HCT116 (cell line): Measurements from ENCODE around the gene NAGLU. TPM values are rescaled to one million over a fixed set of nuclear protein-coding genes. Genes with fewer than 3 reads are reported as not detected.
A peak's percentile ranks its signal among the peaks of the same experiment; 100 is the strongest.

ENCODE experiments used
- ATAC-seq: fragments of 200-7000 bp; cut with Tn5 transposase; 2 replicates; pipeline ENCODE4 v1.9.1; 2020; ENCODE audit warnings: mild to moderate bottlenecking, moderate library complexity
- BruUV-seq: library from RNA; stranded (reverse); fragments of 400-500 nt; replicated peaks from 2 replicates; lab custom pipeline; 2021; lab: Mats Ljungman, UMichigan
- CTCF ChIA-PET: fragments of 300-600 bp; sonication (Branson Sonifier 250); formaldehyde crosslinking; loops from one replicate; lab custom pipeline; 2021; ENCODE audit warnings: antibody characterized with exemption; lab: Charles Lee
- POLR2A ChIA-PET: fragments of 300-600, 350-600 bp; sonication (Branson Sonifier 250); formaldehyde crosslinking; loops from one replicate; lab custom pipeline; 2021; ENCODE audit warnings: antibody characterized with exemption; lab: Charles Lee
- RAD21 ChIA-PET, 2 experiments: fragments of 300-600 bp; sonication (Branson Sonifier 250); formaldehyde crosslinking; loops; one replicate each; lab custom pipeline; 2023; ENCODE audit warnings: low total read pairs in 2 of 2; ENCODE audit not compliant: uncharacterized antibody in 2 of 2, unreplicated experiment in 2 of 2, low non-redundant PET in 1 of 2; lab: Charles Lee
- DNase-seq: peaks from one replicate; pipeline ENCODE4 v3.0.0-alpha.2; 2010; ENCODE audit warnings: low read depth, low spot score
- H2AFZ ChIP-seq: fragments of 200-600 bp; shearing (Covaris generic), sonication (generic); 2 replicates; pipeline ENCODE4 v1.6.1; 2017; ENCODE audit warnings: low read depth, mixed run types, mixed read lengths, antibody characterized with exemption, low read length; ENCODE audit not compliant: poor library complexity, severe bottlenecking
- H3K27ac ChIP-seq: 2 replicates; pipeline ENCODE4 v1.5.1; 2012; ENCODE audit warnings: low read depth, low read length
- H3K27me3 ChIP-seq: fragments of 200-600 bp; sonication (generic); 2 replicates; pipeline ENCODE4 v1.6.1; 2016; ENCODE audit warnings: mixed run types, low read length, mixed read lengths; ENCODE audit not compliant: insufficient read depth
- H3K36me3 ChIP-seq, 2 experiments: fragments of 200-500 bp in 1 of 2; fragments of 200-600 bp in 1 of 2; sonication (Bioruptor generic) in 1 of 2; sonication (generic) in 1 of 2; 2 replicates each; pipeline versions ENCODE4 v1.5.1 to v1.6.1; 2014 to 2016; ENCODE audit warnings: low read length in 2 of 2, inconsistent platforms in 1 of 2, mixed read lengths in 1 of 2, mixed run types in 1 of 2; ENCODE audit not compliant: insufficient read depth in 2 of 2, control insufficient read depth in 1 of 2
- H3K4me1 ChIP-seq, 2 experiments: fragments of 200-600 bp in 1 of 2; sonication (generic) in 1 of 2; 2 replicates each; pipeline versions ENCODE4 v1.5.1 to v1.6.1; 2012 to 2017; ENCODE audit warnings: low read length in 2 of 2, inconsistent platforms in 1 of 2, mild to moderate bottlenecking in 1 of 2, mixed read lengths in 1 of 2, mixed run types in 1 of 2, moderate library complexity in 1 of 2; ENCODE audit not compliant: insufficient read depth in 2 of 2, control insufficient read depth in 1 of 2
- H3K4me2 ChIP-seq: fragments of 200-600 bp; sonication (generic); 2 replicates; pipeline ENCODE4 v1.6.1; 2017; ENCODE audit warnings: mixed run types, low read length, mixed read lengths
- H3K4me3 ChIP-seq, 2 experiments: fragments of 200-600 bp in 1 of 2; sonication (generic) in 1 of 2; replicated peaks in 1 of 2; 2 replicates each; pipeline ENCODE4 v1.5.1; 2011 to 2016; ENCODE audit warnings: low read length in 2 of 2, control low read depth in 1 of 2, low read depth in 1 of 2, mild to moderate bottlenecking in 1 of 2, mixed read lengths in 1 of 2, mixed run types in 1 of 2
- H3K79me2 ChIP-seq: fragments of 200-600 bp; sonication (generic); 2 replicates; pipeline ENCODE4 v1.6.1; 2017; ENCODE audit warnings: mild to moderate bottlenecking, mixed run types, low read length, moderate library complexity, mixed read lengths; ENCODE audit not compliant: insufficient read depth
- H3K9ac ChIP-seq: fragments of 200-600 bp; sonication (generic); 2 replicates; pipeline ENCODE4 v1.6.1; 2016; ENCODE audit warnings: low read length, mixed read lengths
- H3K9me2 ChIP-seq: fragments of 200-600 bp; sonication (generic), shearing (Covaris generic); 2 replicates; pipeline ENCODE4 v1.6.1; 2017; ENCODE audit warnings: mixed run types, mild to moderate bottlenecking, moderate library complexity; ENCODE audit not compliant: insufficient read depth
- H3K9me3 ChIP-seq, 2 experiments: fragments of 200-500 bp in 1 of 2; fragments of 200-600 bp in 1 of 2; sonication (Bioruptor generic) in 1 of 2; sonication (generic) in 1 of 2; 2 replicates each; pipeline ENCODE4 v1.6.1; 2014 to 2017; ENCODE audit warnings: low read length in 2 of 2, mixed read lengths in 2 of 2, inconsistent platforms in 1 of 2, low read depth in 1 of 2, mild to moderate bottlenecking in 1 of 2, mixed run types in 1 of 2, moderate library complexity in 1 of 2; ENCODE audit not compliant: control insufficient read depth in 1 of 2, insufficient read depth in 1 of 2
- H4K20me1 ChIP-seq: fragments of 200-600 bp; sonication (generic), shearing (Covaris generic); 2 replicates; pipeline ENCODE4 v1.6.1; 2017; ENCODE audit warnings: mixed run types, mild to moderate bottlenecking, moderate library complexity; ENCODE audit not compliant: insufficient read depth
- CEBPB ChIP-seq: IDR thresholded peaks from 2 replicates; pipeline ENCODE4 v1.6.1; 2012; ENCODE audit warnings: low read depth
- CTCF ChIP-seq, 3 experiments: fragments of 200-600 bp in 1 of 3; sonication (generic) in 1 of 3; IDR thresholded peaks in 2 of 3; conservative IDR thresholded peaks in 1 of 3; 2 replicates each; pipeline ENCODE4 v1.5.1; 2012 to 2017; ENCODE audit warnings: low read depth in 2 of 3, low read length in 2 of 3, antibody characterized with exemption in 1 of 3, borderline replicate concordance in 1 of 3, control low read depth in 1 of 3, mild to moderate bottlenecking in 1 of 3, mixed read lengths in 1 of 3, mixed run types in 1 of 3, moderate library complexity in 1 of 3; ENCODE audit not compliant: insufficient read depth in 1 of 3
- EGR1 ChIP-seq: IDR thresholded peaks from 2 replicates; pipeline ENCODE4 v1.6.1; 2012; ENCODE audit warnings: low read depth
- ELF1 ChIP-seq: IDR thresholded peaks from 2 replicates; pipeline ENCODE4 v1.6.1; 2012; ENCODE audit warnings: low read depth, borderline replicate concordance
- EZH2 ChIP-seq: fragments of 200-600 bp; sonication (generic); IDR thresholded peaks from 2 replicates; pipeline ENCODE4 v1.6.1; 2017; ENCODE audit warnings: antibody characterized with exemption, mixed run types
- EZH2phosphoT487 ChIP-seq: fragments of 200-600 bp; IDR thresholded peaks from 2 replicates; pipeline ENCODE4 v1.6.1; 2018; ENCODE audit warnings: antibody characterized with exemption, borderline replicate concordance
- MAX ChIP-seq: IDR thresholded peaks from 2 replicates; pipeline ENCODE4 v1.6.1; 2012
- RAD21 ChIP-seq: IDR thresholded peaks from 2 replicates; pipeline ENCODE4 v1.6.1; 2012; ENCODE audit warnings: low read depth, mild to moderate bottlenecking
- REST ChIP-seq: IDR thresholded peaks from 2 replicates; pipeline ENCODE4 v1.6.1; 2012; ENCODE audit warnings: low read depth
- SIN3A ChIP-seq: IDR thresholded peaks from 2 replicates; pipeline ENCODE4 v1.6.1; 2012; ENCODE audit warnings: low read depth
- ZBTB33 ChIP-seq: IDR thresholded peaks from 2 replicates; pipeline ENCODE4 v1.6.1; 2011; ENCODE audit warnings: mild to moderate bottlenecking, low read length, moderate library complexity; ENCODE audit not compliant: insufficient replicate concordance; ENCODE audit errors: extremely low read depth
- ZFX ChIP-seq: fragments of 450-650 bp; IDR thresholded peaks from 2 replicates; pipeline ENCODE4 v1.6.1; 2017
- intact Hi-C: fragments of 100-400 bp; cut with micrococcal nuclease; formaldehyde crosslinking; loops from 2 replicates; pipeline ENCODE4 v1.10.0; 2022
- total RNA-seq: library from RNA; stranded (reverse); gene quantifications from one replicate; pipeline ENCODE4 v1.2.1, GENCODE V29; 2021; ENCODE audit not compliant: unreplicated experiment

The NAGLU gene
- total RNA-seq, 1 experiment from 2014 or later, result 17.7 TPM

GRCh38 chr17:42548070-42548837, 12.2 kb downstream of the NAGLU start:
- no peak overlapping the region for H2AFZ ChIP-seq
- BruUV-seq, result no TSS peak

More at GRCh38 chr17:42548070-42548837, 12.2 kb downstream of the NAGLU start:
- Histone ChIP-seq H3K4me2 (peak overlapping the region; percentile 70), H3K9ac (peak overlapping the region; percentile 20; the same call in 1 of the 2 replicates), H3K36me3 (no peaks in the 10 kb centered on the region), H3K4me3 (peak overlapping the region; percentile 17 to 44), H3K27ac (no peak overlapping the region), H3K9me3 (no peaks in the 10 kb centered on the region), H3K9me2 (no peaks in the 10 kb centered on the region), H3K27me3 (no peaks in the 10 kb centered on the region), H4K20me1 (no peaks in the 10 kb centered on the region), H3K79me2 (peaks cover under 1% of the 10 kb centered on the region; the same call in 1 of the 2 replicates), H3K4me1 (peaks cover 0 to 14% of the 10 kb centered on the region in 2 experiments; a peak in 2 of 4 replicates)
- no peak for DNase-seq
- TF ChIP-seq ELF1 (no peak), SIN3A (no peak), REST (no peak), CEBPB (no peak), ZFX (no peak), EZH2phosphoT487 (no peak), MAX (no peak), ZBTB33 (no peak), EGR1 (peak; percentile 93), EZH2 (no peak), RAD21 (no peak; the same call in 1 of the 2 replicates), CTCF (IDR thresholded peaks at IDR 0.05 in 2 of 3, conservative IDR thresholded peaks at IDR 0.05 in 1 of 3; ENCODE audit: borderline replicate concordance in 1 of 3, insufficient read depth in 1 of 3, low read depth in 2 of 3, low read length in 2 of 3) (peak; percentile 39 to 54 (median 41); a peak in 5 of 6 replicates)
- CTCF ChIA-PET, result interaction anchor here (0.7 to 1.7 kb wide), 8 partner anchors 11 to 215 kb away, joined by 3 to 7 read pairs (median 3); partner anchors contain the start of gene NAGLU
- ATAC-seq, result peak; percentile 87
- RAD21 ChIA-PET, result no interaction called here
- POLR2A ChIA-PET, result interaction anchor here (0.6 kb wide), 1 partner anchor 578 kb away, joined by 3 read pairs; no protein-coding TSS in a partner anchor
- intact Hi-C loops, result no loop called here
